ENCODE data around the gene GNG14. TPM values are rescaled to one million over a fixed set of nuclear protein-coding genes. Genes with fewer than 3 reads are reported as not detected.
"Not testable (repeated sequence)": the region's sequence is repeated elsewhere in the genome, so short reads cannot be mapped to it uniquely, and the experiment has no call there.

The GNG14 gene
- total RNA-seq, 1 donor from 2014 or later, result not detected

- Histone ChIP-seq H3K4me3 (ENCODE audit: low read depth, low read length) (no peak overlapping the region), H3K36me3 (ENCODE audit: control insufficient read depth, insufficient read depth, low read length) (peaks cover 30% of the 10 kb centered on the region), H3K27me3 (ENCODE audit: control insufficient read depth, insufficient read depth, low read length) (no peaks in the 10 kb centered on the region)
- DNase-seq (ENCODE audit: low read depth) (no peak), FAIRE-seq (no peak)
- TF ChIP-seq CTCF (IDR thresholded peaks at IDR 0.05; ENCODE audit: insufficient read depth, low read length, severe bottlenecking), result no peak
Observed at GRCh38 chr19:12675940-12676339, 11.9 kb upstream of the GNG14 start.

GRCh38 chr19:12676384-12676792 lies 11.4 kb upstream of the GNG14 start:
- no peak overlapping the region for H3K4me3 ChIP-seq (ENCODE audit: low read depth, low read length)
- FAIRE-seq (no peak), DNase-seq (ENCODE audit: low read depth) (peak; percentile 62)
- peaks cover 30% of the 10 kb centered on the region for H3K36me3 ChIP-seq (ENCODE audit: control insufficient read depth, insufficient read depth, low read length)
- peak; percentile 94 for TF ChIP-seq CTCF (IDR thresholded peaks at IDR 0.05; ENCODE audit: insufficient read depth, low read length, severe bottlenecking)
- H3K27me3 ChIP-seq (ENCODE audit: control insufficient read depth, insufficient read depth, low read length), result no peaks in the 10 kb centered on the region

- FAIRE-seq, result no peak
- Histone ChIP-seq H3K27me3 (ENCODE audit: control insufficient read depth, insufficient read depth, low read length) (no peaks in the 10 kb centered on the region), H3K4me3 (ENCODE audit: low read depth, low read length) (no peak overlapping the region), H3K36me3 (ENCODE audit: control insufficient read depth, insufficient read depth, low read length) (peaks cover 30% of the 10 kb centered on the region)
- no peak for TF ChIP-seq CTCF (IDR thresholded peaks at IDR 0.05; ENCODE audit: insufficient read depth, low read length, severe bottlenecking)
- DNase-seq (ENCODE audit: low read depth), result no peak
Observed at GRCh38 chr19:12676928-12677327, 10.9 kb upstream of the GNG14 start.

- peaks cover 26% of the 10 kb centered on the region for H3K36me3 ChIP-seq (ENCODE audit: control insufficient read depth, insufficient read depth, low read length)
- DNase-seq (ENCODE audit: low read depth); H3K27me3 ChIP-seq (ENCODE audit: control insufficient read depth, insufficient read depth, low read length); H3K4me3 ChIP-seq (ENCODE audit: low read depth, low read length); FAIRE-seq: not testable (repeated sequence)
Observed at GRCh38 chr19:12678039-12678438, 9.8 kb upstream of the GNG14 start.

DNA sequence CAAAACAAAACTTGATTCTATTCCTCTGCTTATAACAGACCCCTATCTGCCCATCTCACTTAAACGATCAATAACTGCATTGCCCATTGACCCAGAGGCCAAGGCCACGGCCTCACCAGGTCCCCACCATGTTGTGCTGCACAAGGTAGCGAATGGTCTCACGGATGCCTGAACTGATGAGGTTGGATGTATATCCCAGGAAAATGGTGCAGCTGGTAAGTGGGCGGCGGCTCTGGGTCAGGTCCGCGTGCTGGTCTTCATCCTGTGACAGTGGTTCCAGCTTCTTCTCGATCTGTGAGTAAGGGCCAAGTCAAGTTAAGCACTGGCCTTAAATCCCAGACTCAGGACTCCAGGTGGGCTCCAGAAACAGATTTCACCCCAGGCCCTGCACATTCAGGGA lies 7.8 kb upstream of the GNG14 start:
- TF ChIP-seq CTCF (IDR thresholded peaks at IDR 0.05; ENCODE audit: insufficient read depth, low read length, severe bottlenecking), result no peak
- DNase-seq (ENCODE audit: low read depth), result no peak
- no peak overlapping the region for H3K4me3 ChIP-seq (ENCODE audit: low read depth, low read length)
- no peaks in the 10 kb centered on the region for H3K27me3 ChIP-seq (ENCODE audit: control insufficient read depth, insufficient read depth, low read length)
- no peak for FAIRE-seq
- peaks cover 21% of the 10 kb centered on the region for H3K36me3 ChIP-seq (ENCODE audit: control insufficient read depth, insufficient read depth, low read length)

DNA sequence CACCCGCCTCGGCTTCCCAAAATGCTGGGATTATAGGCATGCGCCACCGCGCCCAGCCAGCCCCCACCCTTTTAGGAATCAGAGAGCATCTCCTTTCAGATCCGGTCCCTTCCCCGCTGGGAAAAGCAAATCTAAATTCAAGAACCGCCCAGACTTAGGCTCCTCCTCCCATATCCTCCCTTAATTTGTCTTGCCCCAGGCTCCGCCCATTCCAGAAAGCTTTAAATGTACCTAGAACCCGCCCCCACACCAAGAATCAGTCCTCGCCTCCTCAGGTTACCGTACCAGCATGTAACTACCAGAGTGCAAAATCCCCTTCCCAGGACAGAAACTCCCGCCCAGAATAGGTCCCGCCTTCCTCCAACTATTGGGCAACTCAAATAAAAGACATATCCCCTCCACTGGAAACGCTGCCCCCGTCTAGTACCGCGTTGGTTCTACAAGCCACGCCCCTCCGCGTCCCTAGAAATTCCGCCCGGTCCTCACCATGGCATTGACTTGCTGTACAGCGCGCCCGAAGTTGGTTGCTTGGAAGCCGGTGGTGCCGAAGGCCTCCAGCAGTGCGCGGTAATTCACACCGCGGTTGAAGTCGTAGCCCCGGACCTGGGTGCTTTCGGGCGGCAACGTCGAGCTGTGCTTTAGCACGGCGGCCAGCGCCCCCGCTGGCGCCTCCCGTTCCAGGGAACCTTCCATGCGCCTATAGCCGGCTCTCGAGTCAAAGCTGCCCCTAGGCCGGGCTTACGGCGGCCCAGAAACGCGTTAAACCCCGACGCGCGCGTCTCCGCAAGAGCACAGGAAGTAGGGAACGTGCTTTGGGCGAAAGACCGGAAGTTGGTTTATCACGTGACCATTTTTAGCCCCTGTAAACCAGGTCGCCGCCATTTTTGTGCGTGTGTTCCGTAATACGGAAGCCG lies 6.5 kb upstream of the GNG14 start, which contains the start of gene DHPS:
TSS of gene DHPS (minus strand) at position 807 of the 914 bp plus-strand sequence. CDS start at position 693, 114 bp downstream.
- peak; percentile 94 for DNase-seq (ENCODE audit: low read depth)
- FAIRE-seq, result no peak
- TF ChIP-seq CTCF (IDR thresholded peaks at IDR 0.05; ENCODE audit: insufficient read depth, low read length, severe bottlenecking), result peak; percentile 7
- Histone ChIP-seq H3K4me3 (ENCODE audit: low read depth, low read length) (peak within 1 kb of the TSS; percentile 65), H3K36me3 (ENCODE audit: control insufficient read depth, insufficient read depth, low read length) (peaks cover 11% of the 10 kb centered on the region), H3K27me3 (ENCODE audit: control insufficient read depth, insufficient read depth, low read length) (no peaks in the 10 kb centered on the region)

Data from bronchial epithelial cell (primary cell).